GM19043 (cell line): ENCODE measurements around the gene KIRREL3.
A peak's percentile ranks its signal among the peaks of the same experiment; 100 is the strongest.

Experiments used
- ATAC-seq: cut with Tn5 transposase; IDR thresholded peaks from one replicate; pipeline ENCODE4 v1.9.1; 2021; ENCODE audit warnings: low read depth; ENCODE audit not compliant: unreplicated experiment

The KIRREL3 gene

DNA sequence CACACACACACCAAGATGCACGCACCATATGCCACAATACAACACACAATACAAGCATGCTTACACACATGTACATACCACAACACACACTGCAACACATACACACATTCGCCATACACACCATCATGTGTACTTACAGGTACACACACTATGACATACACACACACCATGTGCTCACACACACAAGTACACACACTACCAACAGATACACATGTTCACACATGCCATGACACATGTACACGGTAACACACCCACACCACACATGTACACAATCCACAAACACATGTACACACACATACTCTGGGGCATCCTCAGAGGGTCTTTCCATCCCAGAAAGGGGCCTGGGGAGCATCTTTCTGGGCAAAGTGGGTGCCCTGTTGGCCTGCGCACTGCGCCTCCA is 562.8 kb downstream of the KIRREL3 start:
- no peak for ATAC-seq

DNA sequence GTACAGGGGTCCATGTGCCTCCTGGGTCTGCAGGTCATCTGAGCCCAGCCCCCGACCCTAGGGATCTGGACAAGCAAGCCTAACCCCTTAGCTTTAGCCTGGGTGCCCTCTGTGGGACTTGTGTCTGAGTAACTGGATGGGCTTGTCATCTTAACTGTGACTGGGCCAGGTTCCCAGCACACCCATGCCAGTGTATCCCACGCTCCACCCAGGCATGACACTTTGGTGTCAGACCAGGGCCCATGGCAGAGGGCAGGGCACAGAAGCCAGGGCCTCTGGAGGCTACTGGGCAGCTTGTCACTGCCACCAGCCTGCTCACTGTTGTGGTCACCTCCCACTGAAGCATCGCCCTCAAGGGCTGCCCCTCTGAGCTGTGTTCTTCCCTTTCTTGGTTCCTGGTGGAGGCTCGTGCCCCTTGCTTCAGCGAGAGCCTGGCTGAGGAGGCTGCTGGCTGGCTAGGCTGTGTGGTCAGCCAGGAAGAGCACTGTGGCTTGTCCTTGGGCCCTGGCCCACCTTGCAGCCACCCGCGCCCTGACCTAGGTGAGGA is 564.3 kb downstream of the KIRREL3 start:
- ATAC-seq, result no peak

DNA sequence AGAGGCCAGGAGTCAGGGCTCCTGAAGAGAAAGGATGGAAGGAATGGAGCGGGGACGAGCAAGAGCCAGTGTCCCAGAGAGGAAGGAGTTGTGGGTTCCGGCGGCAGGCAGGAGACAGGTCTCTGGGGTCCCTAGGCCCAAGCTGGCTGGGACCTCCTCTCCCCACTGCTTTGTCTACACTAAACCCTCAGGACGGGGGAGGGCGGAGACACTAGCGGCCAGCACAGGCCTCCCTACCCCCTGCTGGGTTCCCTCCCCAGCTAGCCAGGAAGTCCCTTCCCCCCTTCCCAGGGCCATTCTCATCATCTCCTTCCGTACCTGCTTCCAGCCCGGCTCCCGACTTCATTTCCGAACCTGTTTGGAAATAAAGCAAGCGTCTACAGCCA is 565.6 kb downstream of the KIRREL3 start:
- ATAC-seq, result no peak

DNA sequence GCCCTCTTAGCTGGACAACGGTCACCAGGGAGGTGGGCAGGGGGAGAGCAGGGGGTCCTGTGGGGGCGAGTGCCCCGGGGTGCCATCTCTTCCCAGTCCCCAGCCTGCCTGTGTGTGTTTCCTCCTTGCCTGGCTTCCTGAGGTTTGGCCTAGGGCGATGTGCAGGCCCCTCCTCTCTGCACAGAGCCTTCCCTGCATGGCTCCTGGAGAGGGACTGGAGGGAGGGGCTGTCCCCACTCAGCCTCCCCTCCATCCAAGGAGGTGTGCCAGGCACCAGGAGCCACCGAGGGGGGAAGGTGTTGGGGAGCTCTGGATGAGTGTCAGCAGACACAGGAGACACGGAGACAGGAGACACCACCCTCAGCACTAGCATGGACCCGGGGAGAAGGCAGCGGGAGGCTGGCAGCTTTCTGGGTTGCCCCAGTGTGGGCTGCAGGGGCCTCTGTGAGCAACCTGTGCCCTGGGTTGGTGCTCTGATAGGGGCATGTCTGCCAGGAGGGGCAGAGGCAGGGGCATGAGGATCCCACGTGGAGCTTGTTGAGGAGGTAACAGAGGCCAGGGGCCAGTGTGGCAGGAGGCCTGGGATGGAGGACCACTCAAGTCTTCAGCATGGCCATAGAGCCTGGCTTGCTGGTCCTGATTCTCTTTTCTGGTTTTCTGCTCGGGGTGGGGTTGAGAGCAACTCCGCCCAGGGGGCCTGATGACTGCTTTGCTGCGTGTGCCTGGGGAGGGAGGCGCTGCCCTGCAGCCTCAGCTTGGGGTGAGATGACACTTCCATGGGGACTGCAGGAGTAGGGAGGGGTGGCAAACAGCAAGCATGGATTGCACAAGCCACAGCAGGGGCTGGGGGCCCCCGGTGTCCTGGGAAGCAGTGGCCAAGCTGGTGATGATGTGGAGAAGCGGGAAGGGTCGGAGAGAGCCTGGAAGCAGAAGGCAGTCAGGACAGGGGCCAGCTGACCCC is 566.3 kb downstream of the KIRREL3 start:
- ATAC-seq, result no peak

DNA sequence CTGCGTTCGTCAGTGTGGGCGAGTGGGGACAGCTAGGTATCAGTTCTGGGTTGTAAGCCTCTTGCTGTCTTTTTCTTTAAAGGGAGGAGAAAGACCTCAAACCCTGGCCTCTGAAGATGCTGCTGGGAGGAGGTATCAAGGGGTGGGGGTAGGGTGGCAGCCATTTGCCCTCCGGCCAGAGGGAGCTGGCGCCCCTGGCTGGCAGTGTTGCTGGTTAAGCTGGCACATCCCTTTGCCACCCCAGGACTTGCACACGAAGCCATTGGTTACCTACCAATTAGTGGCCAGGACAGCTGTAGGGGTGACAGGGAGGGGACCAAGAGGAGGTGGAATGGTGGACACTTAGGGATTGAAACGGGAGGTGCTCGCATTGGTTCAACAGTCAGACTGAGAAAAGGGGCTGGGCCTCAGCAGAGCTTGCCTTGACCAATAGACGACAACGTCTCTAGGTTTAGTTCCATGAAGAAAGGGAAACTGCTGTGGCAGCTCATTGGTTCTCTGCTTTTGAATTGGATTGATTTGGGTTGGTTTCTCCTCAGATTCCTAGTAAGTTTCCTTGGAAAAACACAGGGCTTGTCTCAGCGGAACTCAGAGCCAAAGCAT is 567.2 kb downstream of the KIRREL3 start:
- no peak for ATAC-seq

DNA sequence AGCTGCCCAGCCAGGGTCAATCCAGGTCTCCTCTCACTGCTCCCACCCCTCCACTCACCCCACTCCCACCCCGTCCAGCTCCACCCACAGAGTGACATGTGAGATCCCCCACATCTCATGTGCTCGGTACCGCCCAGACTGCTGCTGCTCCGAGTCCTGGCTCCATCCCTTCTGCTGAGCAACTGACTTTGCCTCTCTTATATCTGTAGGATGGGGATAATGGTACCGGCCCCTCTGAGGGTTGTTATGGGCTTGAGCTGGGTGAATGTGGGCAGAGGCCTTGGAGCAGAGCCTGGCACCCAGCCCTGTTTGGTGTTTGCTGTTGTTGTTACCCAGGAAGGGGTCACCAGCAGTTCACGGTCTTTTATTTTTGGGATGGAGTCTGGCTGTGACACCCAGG is 568.0 kb downstream of the KIRREL3 start:
- ATAC-seq, result no peak

DNA sequence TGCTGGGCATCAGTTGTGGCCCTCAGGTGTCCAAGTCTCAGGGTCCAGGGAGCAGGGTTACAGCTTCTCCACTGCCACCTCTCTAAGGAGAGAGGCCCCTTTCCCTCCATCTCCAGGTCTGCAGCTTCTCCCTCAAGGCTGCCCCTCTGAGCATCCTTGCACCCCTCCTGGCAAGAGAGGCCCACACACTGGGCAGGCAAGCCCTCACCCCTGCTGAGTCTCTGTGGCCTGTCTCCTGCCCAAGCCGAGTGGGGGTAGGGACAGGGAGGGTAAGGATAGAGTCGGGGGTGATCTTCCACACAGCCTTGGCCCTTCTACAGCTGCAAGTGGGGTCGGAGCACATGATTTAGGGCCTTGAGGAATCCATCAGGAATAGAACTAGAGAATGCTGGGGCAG is 568.5 kb downstream of the KIRREL3 start:
- no peak for ATAC-seq

DNA sequence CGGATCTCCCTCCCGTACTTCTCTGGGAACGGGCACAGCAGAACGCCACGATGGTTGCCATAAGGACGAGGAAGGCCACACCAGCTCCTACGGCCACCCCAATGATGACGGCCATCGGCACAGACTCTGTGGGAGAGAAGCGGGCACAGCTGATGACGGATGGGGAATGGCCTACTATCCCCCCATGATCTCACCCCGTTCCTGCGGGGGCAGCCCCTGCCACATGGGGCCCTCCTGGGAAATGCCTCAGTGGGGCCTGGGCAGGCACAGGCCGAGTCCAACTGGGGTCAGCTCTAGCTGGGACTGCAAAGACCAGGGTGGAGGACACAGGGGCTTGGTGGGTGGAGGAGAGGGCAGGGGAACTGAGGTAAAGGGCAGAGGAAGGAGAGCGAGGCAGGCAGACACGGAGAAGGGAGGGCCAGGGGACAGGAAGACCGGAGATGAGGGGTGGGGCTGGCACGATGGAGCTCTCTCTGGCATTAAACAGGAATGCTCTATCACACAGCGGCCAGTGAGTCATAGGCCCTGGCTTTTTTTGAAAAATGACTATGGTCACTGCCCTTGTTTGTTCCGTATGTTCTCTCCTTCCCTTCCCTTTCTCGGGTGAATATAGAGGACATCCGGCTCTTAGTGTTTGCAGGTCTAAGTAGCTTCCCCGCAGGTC is 569.0 kb downstream of the KIRREL3 start:
- no peak for ATAC-seq

DNA sequence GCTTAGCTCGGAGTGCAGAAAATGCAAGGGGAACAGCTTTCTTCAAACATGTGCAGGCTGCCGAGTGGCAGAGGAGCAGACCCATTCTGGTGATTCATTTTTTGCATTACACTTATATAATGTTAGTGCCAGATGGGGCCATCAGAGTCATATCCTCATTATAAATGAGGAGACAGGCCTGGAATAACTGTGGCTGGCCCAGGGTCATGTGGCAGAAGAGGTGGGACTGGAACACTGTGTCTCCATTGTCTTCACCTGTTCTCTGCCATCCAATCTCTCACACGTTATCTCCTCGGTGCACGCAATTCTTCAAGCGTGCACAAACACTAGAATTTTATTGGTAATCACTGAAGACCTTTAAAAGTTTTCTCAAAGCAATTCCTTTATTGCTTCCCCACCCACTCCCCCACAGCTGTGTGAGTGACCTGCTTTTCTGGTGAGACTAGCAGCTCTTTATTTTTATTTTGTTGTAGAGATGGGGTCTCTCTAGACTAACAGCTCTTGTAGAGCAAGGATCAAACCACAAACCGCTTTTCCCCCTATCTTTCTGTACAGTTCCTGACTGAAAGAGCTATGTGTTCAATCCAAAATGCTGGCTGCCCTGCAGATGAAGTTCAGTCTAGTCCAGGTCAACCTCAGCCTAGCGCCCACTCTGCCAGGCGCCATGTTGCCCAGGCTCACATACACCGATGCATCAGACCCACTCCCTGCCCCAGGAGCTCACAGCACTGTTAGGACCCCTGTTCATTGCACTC is 569.8 kb downstream of the KIRREL3 start:
- ATAC-seq, result no peak

DNA sequence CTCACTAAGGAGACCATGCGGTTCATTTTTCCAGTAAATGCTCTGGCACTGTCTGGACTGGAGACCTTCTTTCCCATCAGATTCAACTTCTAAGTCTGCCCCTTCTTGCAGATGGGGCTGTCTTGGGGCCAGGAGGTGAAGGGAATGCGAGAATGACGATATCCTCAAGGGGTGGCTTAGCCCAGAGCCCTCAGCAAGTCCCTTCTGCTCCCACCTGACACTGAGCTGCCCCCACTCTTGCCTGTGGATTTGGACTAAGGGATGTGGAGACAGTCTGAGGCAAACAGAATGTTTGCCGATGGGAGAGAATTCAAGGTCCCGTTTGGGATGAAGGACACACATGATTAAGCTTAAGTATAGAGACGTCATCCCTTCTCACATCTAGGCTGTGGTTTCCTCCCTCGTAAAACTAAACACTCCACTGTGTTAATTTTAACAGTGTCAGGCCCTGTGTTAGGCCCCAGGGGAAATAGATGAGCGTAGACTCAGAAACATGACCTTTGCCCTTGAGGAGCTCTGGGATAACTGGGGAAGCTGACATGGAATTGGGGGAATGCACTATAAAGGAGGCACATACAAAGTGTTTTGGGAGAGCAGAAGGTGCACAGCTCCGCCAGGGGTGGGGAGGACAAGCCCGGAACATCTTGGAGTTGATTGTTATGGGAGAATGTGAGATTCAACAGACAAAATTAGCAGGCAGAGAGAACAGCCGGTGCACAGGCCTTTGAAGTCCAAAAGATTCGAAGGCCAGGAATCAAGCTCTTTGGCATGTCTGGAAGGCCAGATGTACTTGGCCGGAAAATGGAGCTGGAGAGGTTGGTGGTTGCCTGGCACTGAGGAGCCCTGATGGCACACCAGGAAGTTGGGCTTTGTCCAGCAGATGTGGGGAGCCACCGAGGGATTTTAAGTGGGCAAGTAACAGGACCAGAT is 573.5 kb downstream of the KIRREL3 start:
- peak; percentile 72 for ATAC-seq

DNA sequence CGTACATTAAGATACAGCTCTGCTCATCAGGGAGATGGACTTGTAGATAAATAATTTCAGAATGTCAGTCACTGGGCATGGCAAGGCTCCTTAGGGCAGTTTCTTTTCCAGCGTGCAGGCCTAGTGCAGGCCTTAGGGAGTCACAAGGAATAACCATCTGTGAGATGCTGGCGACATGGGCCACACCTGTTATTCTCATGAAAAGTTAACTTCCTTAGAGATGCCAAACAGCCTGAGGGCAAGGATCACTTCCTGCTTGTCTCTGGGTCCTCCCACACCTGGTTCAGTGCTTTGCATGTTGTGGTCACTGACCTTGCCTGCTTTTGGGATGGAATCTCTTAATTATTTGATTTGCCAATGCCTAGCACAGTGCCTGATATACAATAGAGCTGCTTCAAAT is 574.5 kb downstream of the KIRREL3 start:
- no peak for ATAC-seq

DNA sequence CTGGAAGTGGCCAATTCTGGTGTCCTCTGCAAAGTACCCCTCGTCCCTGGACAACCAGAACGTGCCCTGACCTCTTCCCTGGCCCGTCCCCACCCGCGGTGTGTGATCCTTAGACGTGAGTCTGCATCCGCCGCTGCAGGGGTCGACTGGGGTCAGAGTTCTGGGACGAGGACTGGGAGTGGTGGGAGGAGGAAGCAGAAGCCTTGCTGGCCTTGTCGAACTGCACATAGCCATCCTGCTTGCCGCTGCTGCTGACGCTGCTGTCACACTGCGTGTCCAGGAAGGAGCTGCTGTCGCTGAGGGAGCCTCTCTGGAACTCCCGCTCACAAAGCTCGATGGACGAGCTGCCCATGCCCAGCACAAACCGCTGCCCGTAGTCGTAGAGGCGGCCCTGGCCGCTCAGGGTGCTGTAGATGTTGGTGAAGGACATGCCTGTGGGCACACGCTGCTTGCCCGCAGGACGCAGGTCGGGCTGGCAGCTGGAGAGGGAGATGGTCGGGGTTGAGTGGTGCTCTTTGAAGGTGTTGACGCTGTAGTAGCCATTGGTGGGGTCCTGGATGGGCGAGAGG is 576.0 kb downstream of the KIRREL3 start:
- ATAC-seq, result no peak

DNA sequence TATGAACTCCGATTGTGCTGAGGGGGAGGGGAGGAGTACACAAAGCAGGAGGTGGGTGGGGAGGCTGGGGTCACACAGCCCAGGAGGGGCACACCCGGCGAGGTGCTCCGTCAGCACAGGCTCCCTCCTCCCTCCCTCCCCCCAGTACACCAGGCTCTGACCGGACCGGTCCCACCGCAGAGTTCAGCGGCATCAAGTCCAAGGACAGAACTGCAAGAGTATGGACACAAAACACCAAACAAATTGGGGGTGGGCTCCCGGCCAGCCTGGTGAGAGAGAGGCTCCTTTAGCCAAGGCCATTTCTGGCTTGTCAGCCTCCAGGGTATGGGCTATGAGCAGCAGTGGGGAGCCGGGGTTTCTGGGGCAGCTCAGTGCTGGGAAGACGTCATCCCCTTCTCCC is 576.8 kb downstream of the KIRREL3 start:
- ATAC-seq, result no peak

DNA sequence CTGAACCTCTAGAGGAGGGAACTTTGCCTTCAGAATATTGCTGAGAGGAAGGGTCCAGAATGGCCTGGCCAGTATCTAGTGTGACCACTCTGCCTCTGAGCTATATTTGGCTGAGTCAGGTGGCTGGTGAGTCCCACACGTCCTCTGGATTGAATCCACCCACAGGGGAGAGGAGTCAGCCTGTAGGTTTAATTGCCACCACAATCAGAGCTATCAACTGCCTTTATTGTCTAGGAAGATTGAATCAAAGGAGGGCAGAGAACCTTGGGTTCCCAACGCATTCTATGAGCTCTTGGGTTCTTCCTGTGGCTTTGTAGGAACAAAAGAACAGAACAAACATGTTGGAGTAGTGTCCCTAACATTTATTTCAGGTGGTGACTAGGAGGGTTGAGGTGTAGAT is 577.4 kb downstream of the KIRREL3 start:
- ATAC-seq, result no peak

DNA sequence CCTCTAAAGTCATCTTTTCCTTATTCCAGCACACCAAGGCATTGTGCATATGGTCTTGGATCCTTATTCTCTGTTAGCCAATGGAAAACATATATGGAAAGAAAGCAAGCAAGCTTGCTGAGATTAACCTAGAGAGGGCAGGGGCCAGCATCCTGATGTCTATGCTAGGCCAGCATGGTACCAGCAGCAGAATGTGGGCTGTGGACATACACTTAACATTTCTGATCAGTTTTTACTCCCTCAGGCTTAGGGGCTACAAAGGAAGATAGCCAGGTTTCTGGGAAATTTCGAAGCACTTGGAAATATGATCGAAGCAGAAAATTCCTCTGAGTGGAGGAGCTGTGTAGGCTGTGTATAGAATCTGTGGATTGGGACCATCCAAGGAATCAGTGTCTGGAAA is 578.1 kb downstream of the KIRREL3 start:
- no peak for ATAC-seq

DNA sequence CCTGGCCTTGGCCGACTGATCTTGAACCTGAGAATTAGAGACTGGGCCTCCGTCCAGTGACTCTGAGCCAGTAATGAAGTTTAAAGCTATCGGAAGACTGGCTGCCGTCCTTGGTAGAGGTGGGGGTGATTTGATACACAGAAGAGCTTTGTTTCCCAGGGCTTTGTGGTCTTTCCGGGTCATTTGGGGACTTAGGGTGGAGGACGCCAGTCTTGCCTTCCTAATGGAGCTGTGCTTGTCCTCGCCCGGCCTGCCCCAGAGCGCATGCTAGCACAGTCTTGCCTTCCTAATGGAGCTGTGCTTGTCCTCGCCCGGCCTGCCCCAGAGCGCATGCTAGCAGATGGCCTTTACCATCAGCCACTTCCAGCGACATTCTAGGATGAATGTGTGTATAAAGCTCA is 579.3 kb downstream of the KIRREL3 start:
- no peak for ATAC-seq

DNA sequence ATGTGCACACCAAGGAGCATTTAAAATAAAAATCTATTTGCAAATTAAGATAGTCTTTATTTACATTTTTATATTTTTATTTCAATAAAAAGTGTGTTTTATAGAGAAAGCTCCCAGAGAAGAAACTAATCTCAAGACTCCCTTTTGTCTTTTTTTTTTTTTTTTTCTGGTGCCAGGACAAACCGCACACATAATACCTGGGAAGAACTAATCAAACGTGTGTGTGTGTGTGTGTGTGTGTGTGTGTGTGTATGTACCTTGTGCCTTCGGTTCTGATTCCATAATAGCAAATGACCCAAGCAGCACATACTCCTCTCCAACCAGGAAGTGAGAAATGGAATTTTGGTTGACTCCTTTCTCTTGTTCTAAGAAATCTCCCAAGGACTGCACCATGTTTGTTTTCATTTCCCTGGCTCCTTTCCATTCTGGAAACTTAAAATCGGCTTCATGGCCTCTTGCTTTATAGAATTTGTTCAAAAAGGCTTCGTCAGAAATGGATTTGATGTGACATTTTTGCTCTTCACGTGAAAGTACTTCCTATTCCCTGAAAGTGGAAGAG is 579.8 kb downstream of the KIRREL3 start:
- ATAC-seq, result no peak

DNA sequence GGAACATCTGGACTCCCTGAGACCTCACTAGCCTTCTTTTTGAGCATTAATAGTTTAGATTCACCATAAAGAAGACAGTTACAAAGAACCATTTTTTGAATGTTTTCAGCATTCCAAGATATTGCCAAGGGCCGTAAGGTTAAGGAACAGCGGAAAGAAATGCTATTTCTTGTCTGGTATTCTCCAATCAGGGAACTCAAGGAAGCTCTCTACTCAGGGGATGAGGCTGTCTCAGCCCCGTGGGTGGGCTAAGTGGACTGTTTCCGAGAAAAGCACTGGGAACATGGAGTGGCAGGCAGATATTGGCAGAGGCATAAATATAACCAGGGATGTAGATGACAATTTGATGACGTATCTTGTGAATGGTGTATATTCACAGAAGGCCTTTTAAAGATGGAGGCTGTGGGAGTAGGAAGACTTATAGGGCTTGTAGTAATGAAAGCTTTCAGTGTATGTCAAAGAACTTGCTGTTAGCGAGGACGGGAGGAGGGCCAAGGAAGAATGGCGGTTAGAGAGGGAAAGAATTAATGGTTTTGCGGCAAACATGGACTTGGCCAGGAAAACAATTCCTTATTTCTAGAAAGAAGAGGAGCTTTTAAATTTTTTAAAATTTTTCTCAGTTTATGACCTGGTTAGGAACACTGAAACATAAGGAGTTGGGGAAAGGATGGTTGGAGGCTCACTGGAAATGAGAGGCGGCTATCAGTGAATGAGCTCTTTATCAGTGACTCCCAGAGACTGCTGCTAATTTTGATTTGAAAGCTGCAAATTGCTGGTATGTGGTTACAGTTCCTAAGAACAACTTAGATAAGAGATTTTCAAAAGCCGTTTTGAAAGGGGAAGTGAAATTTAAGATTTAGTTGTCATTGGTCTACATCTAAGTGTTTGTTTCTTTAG is 580.5 kb downstream of the KIRREL3 start:
- ATAC-seq, result peak; percentile 73
